Glutamatergic neuron (in vitro differentiated cells): Measurements from ENCODE around the gene PGA4. TPM values are rescaled to one million over a fixed set of nuclear protein-coding genes. Genes with fewer than 3 reads are reported as not detected.

Source experiments
- DNase-seq: peaks from one replicate; pipeline ENCODE4 v3.0.0; 2022
- H3K27ac Mint-ChIP-seq: one replicate; pipeline ENCODE4 v1.8.0; 2020; ENCODE audit warnings: mild to moderate bottlenecking, mixed read lengths, inconsistent platforms; ENCODE audit not compliant: unreplicated experiment
- H3K27me3 Mint-ChIP-seq: one replicate; pipeline ENCODE4 v1.8.0; 2020; ENCODE audit warnings: mild to moderate bottlenecking, moderate library complexity, mixed read lengths, inconsistent platforms; ENCODE audit not compliant: unreplicated experiment
- H3K36me3 Mint-ChIP-seq: one replicate; pipeline ENCODE4 v1.8.0; 2020; ENCODE audit warnings: mild to moderate bottlenecking, mixed read lengths, inconsistent platforms; ENCODE audit not compliant: unreplicated experiment
- H3K4me1 Mint-ChIP-seq: one replicate; pipeline ENCODE4 v1.8.0; 2020; ENCODE audit warnings: mild to moderate bottlenecking, low read depth, mixed read lengths, inconsistent platforms; ENCODE audit not compliant: unreplicated experiment
- H3K4me3 Mint-ChIP-seq: one replicate; pipeline ENCODE4 v1.8.0; 2020; ENCODE audit warnings: mild to moderate bottlenecking, mixed read lengths, inconsistent platforms; ENCODE audit not compliant: unreplicated experiment
- H3K9me3 Mint-ChIP-seq: one replicate; pipeline ENCODE4 v1.8.0; 2020; ENCODE audit warnings: mild to moderate bottlenecking, moderate library complexity, mixed read lengths, inconsistent platforms; ENCODE audit not compliant: unreplicated experiment
- CTCF ChIP-seq: fragments of 200-600 bp; sonication (generic); IDR thresholded peaks from one replicate; pipeline ENCODE4 v1.5.0; 2021; ENCODE audit not compliant: partially characterized antibody, unreplicated experiment
- total RNA-seq: library from RNA; stranded (reverse); fragmentation: NEBNext Ultra II Directional; extraction: Animal tissue kit (Norgen Biotek cat#: 25700); gene quantifications from one replicate; pipeline ENCODE4 v1.2.1, GENCODE V29; 2021; ENCODE audit not compliant: unreplicated experiment

The PGA4 gene
- total RNA-seq, 1 donor from 2014 or later = not detected

- Mint-ChIP-seq H3K9me3 (peaks cover 4% of the 10 kb centered on the region), H3K27me3 (no peaks in the 10 kb centered on the region), H3K36me3 (no peaks in the 10 kb centered on the region), H3K27ac (no peak overlapping the region), H3K4me1 (no peaks in the 10 kb centered on the region), H3K4me3 (no peak overlapping the region)
- no peak for DNase-seq
- TF ChIP-seq CTCF = no peak
Measured at GRCh38 chr11:61264795-61265194, 42.6 kb downstream of the PGA4 start.

GRCh38 chr11:61265357-61265756 lies 43.2 kb downstream of the PGA4 start:
- peaks cover 3% of the 10 kb centered on the region for H3K9me3 Mint-ChIP-seq
- no peak overlapping the region for H3K27ac Mint-ChIP-seq
- no peaks in the 10 kb centered on the region for H3K27me3 Mint-ChIP-seq
- H3K36me3 Mint-ChIP-seq = no peaks in the 10 kb centered on the region
- no peak overlapping the region for H3K4me3 Mint-ChIP-seq
- H3K4me1 Mint-ChIP-seq = no peaks in the 10 kb centered on the region
- TF ChIP-seq CTCF = no peak
- no peak for DNase-seq

GRCh38 chr11:61266602-61267001 lies 44.5 kb downstream of the PGA4 start:
- no peaks in the 10 kb centered on the region for H3K36me3 Mint-ChIP-seq
- H3K4me1 Mint-ChIP-seq = no peaks in the 10 kb centered on the region
- TF ChIP-seq CTCF = no peak
- H3K27ac Mint-ChIP-seq = no peak overlapping the region
- H3K4me3 Mint-ChIP-seq = no peak overlapping the region
- no peaks in the 10 kb centered on the region for H3K27me3 Mint-ChIP-seq
- peaks cover 2% of the 10 kb centered on the region for H3K9me3 Mint-ChIP-seq
- no peak for DNase-seq

GRCh38 chr11:61267437-61267841 lies 45.3 kb downstream of the PGA4 start:
- Mint-ChIP-seq H3K4me1 (no peaks in the 10 kb centered on the region), H3K9me3 (peaks cover 2% of the 10 kb centered on the region), H3K27ac (no peak overlapping the region), H3K4me3 (no peak overlapping the region), H3K36me3 (no peaks in the 10 kb centered on the region), H3K27me3 (no peaks in the 10 kb centered on the region)
- TF ChIP-seq CTCF = no peak
- DNase-seq = no peak

GRCh38 chr11:61268588-61269250 lies 46.6 kb downstream of the PGA4 start:
- Mint-ChIP-seq H3K4me1 (no peaks in the 10 kb centered on the region), H3K27me3 (no peaks in the 10 kb centered on the region)
- DNase-seq = no peak

More at GRCh38 chr11:61268588-61269250, 46.6 kb downstream of the PGA4 start:
- TF ChIP-seq CTCF = no peak
- Mint-ChIP-seq H3K9me3 (peaks cover 2% of the 10 kb centered on the region), H3K27ac (no peak overlapping the region), H3K4me3 (no peak overlapping the region), H3K36me3 (no peaks in the 10 kb centered on the region)
